CD4-positive, alpha-beta T cell treated with Interleukin-4 for 4 hours (primary cell): Measurements from ENCODE around the gene DVL1.

Experiments used
- DNase-seq: peaks from one replicate; pipeline ENCODE4 v3.0.0-alpha.2; 2020

Gene DVL1

GRCh38 chr1:1340185-1340584 is 9.0 kb downstream of the DVL1 start:
- no peak for DNase-seq

GRCh38 chr1:1338278-1338677 is 10.9 kb downstream of the DVL1 start:
- no peak for DNase-seq

- no peak for DNase-seq
Observed at GRCh38 chr1:1337793-1338147, 11.4 kb downstream of the DVL1 start.

GRCh38 chr1:1336931-1337792 is 12.1 kb downstream of the DVL1 start:
- no peak for DNase-seq

GRCh38 chr1:1336446-1336845 is 12.8 kb downstream of the DVL1 start:
- DNase-seq = no peak

- no peak for DNase-seq
Observed at GRCh38 chr1:1335792-1336248, 13.4 kb downstream of the DVL1 start.

- no peak for DNase-seq
Observed at GRCh38 chr1:1335283-1335682, 13.9 kb downstream of the DVL1 start.

GRCh38 chr1:1334835-1335234 is 14.4 kb downstream of the DVL1 start:
- DNase-seq = no peak

GRCh38 chr1:1333551-1334241 is 15.5 kb downstream of the DVL1 start:
- no peak for DNase-seq

GRCh38 chr1:1332774-1333480 is 16.3 kb downstream of the DVL1 start:
- no peak for DNase-seq

- DNase-seq = no peak
Observed at GRCh38 chr1:1332031-1332755, 17.0 kb downstream of the DVL1 start.

GRCh38 chr1:1331068-1331965 is 17.9 kb downstream of the DVL1 start, which contains the start of gene TAS1R3:
TAS1R3 (plus strand) TSS chr1:1331280; CDS start chr1:1331346, 66 bp downstream.
- no peak for DNase-seq

GRCh38 chr1:1330366-1331067 is 18.7 kb downstream of the DVL1 start:
- DNase-seq = no peak

GRCh38 chr1:1329304-1330210 is 19.7 kb downstream of the DVL1 start:
- DNase-seq = no peak

- DNase-seq = no peak
Observed at GRCh38 chr1:1328254-1328653, 21.0 kb downstream of the DVL1 start.

GRCh38 chr1:1327291-1327690 is 21.9 kb downstream of the DVL1 start:
- DNase-seq = no peak

- no peak for DNase-seq
Observed at GRCh38 chr1:1326075-1326605, 23.1 kb downstream of the DVL1 start.

GRCh38 chr1:1325288-1326074 is 23.7 kb downstream of the DVL1 start:
- DNase-seq = no peak
